Activated T-helper 1 cell treated with Interleukin-2 at 50 U/mL for 16 hours (primary cell): ENCODE data around the gene TLE5.
"Not testable (repeated sequence)": the region's sequence is repeated elsewhere in the genome, so short reads cannot be mapped to it uniquely, and the experiment has no call there.

ENCODE experiments used
- DNase-seq: peaks from one replicate; pipeline ENCODE4 v3.0.0-alpha.2; 2020; ENCODE audit warnings: low read depth

Gene TLE5

GRCh38 chr19:3025549-3025886 is 36.8 kb downstream of the TLE5 start:
- DNase-seq = no peak

- no peak for DNase-seq
Measured at GRCh38 chr19:3024870-3025548, 37.3 kb downstream of the TLE5 start.

- no peak for DNase-seq
Measured at GRCh38 chr19:3024509-3024869, 37.8 kb downstream of the TLE5 start.

- DNase-seq = no peak
Measured at GRCh38 chr19:3020321-3020960, 41.9 kb downstream of the TLE5 start.

- DNase-seq = no peak
Measured at GRCh38 chr19:3019211-3019854, 43.0 kb downstream of the TLE5 start.

- DNase-seq = no peak
Measured at GRCh38 chr19:3017923-3018322, 44.4 kb downstream of the TLE5 start.

- no peak for DNase-seq
Measured at GRCh38 chr19:3015126-3016057, 46.9 kb downstream of the TLE5 start.

- no peak for DNase-seq
Measured at GRCh38 chr19:3014135-3014534, 48.2 kb downstream of the TLE5 start.

- no peak for DNase-seq
Measured at GRCh38 chr19:3013263-3013725, 49.0 kb downstream of the TLE5 start.

- DNase-seq = no peak
Measured at GRCh38 chr19:3012621-3013262, 49.6 kb downstream of the TLE5 start.

GRCh38 chr19:3012059-3012458 is 50.2 kb downstream of the TLE5 start:
- not testable (repeated sequence) for DNase-seq

- DNase-seq = no peak
Measured at GRCh38 chr19:3010871-3011270, 51.4 kb downstream of the TLE5 start.

GRCh38 chr19:3008994-3009393 is 53.3 kb downstream of the TLE5 start:
- DNase-seq = no peak

GRCh38 chr19:3007975-3008374 is 54.3 kb downstream of the TLE5 start:
- no peak for DNase-seq

- DNase-seq = no peak
Measured at GRCh38 chr19:3006075-3006767, 56.1 kb downstream of the TLE5 start.

GRCh38 chr19:3005345-3005744 is 57.0 kb downstream of the TLE5 start:
- no peak for DNase-seq

GRCh38 chr19:3004522-3004921 is 57.8 kb downstream of the TLE5 start:
- DNase-seq = no peak

- no peak for DNase-seq
Measured at GRCh38 chr19:3003046-3003445, 59.2 kb downstream of the TLE5 start.
